Adrenal gland (tissue), 5 donors: Measurements from ENCODE around the gene PYGL.

Experiments
- CTCF ChIP-seq, 6 experiments: fragments of 450-650 bp in 4 of 6; fragments of 200-600 bp in 2 of 6; sonication (generic) in 1 of 6; IDR thresholded peaks; 1 replicate in 5 of 6; 2 replicates in 1 of 6; pipeline versions ENCODE4 v1.5.1 to v1.8.0; 2016 to 2021; ENCODE audit warnings: antibody characterized with exemption in 6 of 6, mild to moderate bottlenecking in 2 of 6, moderate library complexity in 1 of 6
- POLR2A ChIP-seq, 2 donors: fragments of 450-650 bp; IDR thresholded peaks; one replicate each; pipeline ENCODE4 v1.6.1; 2017; ENCODE audit warnings: antibody characterized with exemption in 2 of 2, mild to moderate bottlenecking in 2 of 2, moderate library complexity in 1 of 2
- donor health status: DM: no; HTN: no; CAD: no.

- no peak for TF ChIP-seq CTCF (IDR thresholded peaks at IDR 0.05)
- no peak for TF ChIP-seq POLR2A (IDR thresholded peaks at IDR 0.05)
Measured at GRCh38 chr14:50948205-50948604, 3.9 kb upstream of the PYGL start.
